Ovary (tissue), 3 donors: Measurements from ENCODE around the gene CNTNAP5.

ENCODE experiments used
- CTCF ChIP-seq, 3 donors: fragments of 450-650 bp in 2 of 3; fragments of 200-600 bp in 1 of 3; IDR thresholded peaks; one replicate each; pipeline versions ENCODE4 v1.5.1 to v1.8.0; 2016 to 2022; ENCODE audit warnings: antibody characterized with exemption in 3 of 3, mild to moderate bottlenecking in 1 of 3
- EP300 ChIP-seq: sonication (generic); formaldehyde crosslinking; IDR thresholded peaks from one replicate; pipeline ENCODE4 v1.6.1; 2017; ENCODE audit warnings: antibody characterized with exemption
- POLR2A ChIP-seq: fragments of 450-650 bp; IDR thresholded peaks from one replicate; pipeline ENCODE4 v1.6.1; 2017; ENCODE audit warnings: antibody characterized with exemption, mild to moderate bottlenecking, moderate library complexity
- donor health status: DM: no; HTN: no; CAD: no.

GRCh38 chr2:124131276-124131675 is 106.2 kb downstream of the CNTNAP5 start:
- TF ChIP-seq CTCF (IDR thresholded peaks at IDR 0.05) (no peak), POLR2A (no peak), EP300 (no peak)
